ENCODE data around the gene ITGBL1.

DNA sequence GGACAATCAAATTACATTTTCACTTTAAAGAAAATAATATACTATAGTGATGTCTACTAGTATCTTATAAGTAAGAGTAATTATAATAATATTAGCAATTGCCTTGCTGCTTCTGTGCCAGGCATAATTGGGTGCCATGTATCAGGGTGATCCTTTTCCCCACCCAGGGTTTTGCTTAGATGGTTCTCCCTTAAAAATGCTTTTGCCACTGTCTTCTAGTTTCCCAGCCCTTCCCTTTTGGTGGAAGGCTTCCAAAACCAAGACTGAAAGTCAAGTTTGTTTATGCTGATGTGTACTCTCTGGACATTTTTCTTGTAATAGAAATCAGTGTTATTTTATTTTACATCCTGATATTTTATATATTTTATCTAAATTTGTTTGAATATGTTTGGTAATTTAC, 77.8 kb downstream of the ITGBL1 start:
- TF ChIP-seq, protein P1, sequence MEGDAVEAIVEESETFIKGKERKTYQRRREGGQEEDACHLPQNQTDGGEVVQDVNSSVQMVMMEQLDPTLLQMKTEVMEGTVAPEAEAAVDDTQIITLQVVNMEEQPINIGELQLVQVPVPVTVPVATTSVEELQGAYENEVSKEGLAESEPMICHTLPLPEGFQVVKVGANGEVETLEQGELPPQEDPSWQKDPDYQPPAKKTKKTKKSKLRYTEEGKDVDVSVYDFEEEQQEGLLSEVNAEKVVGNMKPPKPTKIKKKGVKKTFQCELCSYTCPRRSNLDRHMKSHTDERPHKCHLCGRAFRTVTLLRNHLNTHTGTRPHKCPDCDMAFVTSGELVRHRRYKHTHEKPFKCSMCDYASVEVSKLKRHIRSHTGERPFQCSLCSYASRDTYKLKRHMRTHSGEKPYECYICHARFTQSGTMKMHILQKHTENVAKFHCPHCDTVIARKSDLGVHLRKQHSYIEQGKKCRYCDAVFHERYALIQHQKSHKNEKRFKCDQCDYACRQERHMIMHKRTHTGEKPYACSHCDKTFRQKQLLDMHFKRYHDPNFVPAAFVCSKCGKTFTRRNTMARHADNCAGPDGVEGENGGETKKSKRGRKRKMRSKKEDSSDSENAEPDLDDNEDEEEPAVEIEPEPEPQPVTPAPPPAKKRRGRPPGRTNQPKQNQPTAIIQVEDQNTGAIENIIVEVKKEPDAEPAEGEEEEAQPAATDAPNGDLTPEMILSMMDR (IDR thresholded peaks at IDR 0.05), result no peak
- TF ChIP-seq EZH2 (IDR thresholded peaks at IDR 0.05; ENCODE audit: borderline replicate concordance, insufficient read depth, low read depth, low read length, poor library complexity, severe bottlenecking), result no peak

Measured in B cell (primary cell).